ENCODE measurements around the gene SH2D2A.

GRCh38 chr1:156775799-156776198 is 40.8 kb downstream of the SH2D2A start:
- no peak for TF ChIP-seq PREB (CRISPR knock-in tag; IDR thresholded peaks at IDR 0.05; ENCODE audit: borderline replicate concordance)
- TF ChIP-seq TCF7 (CRISPR knock-in tag; IDR thresholded peaks at IDR 0.05; ENCODE audit: low read depth): no peak
- no peak for TF ChIP-seq ZNF121 (CRISPR knock-in tag; IDR thresholded peaks at IDR 0.05)
- no peak for TF ChIP-seq ZNF138 (CRISPR knock-in tag; conservative IDR thresholded peaks at IDR 0.05)
- TF ChIP-seq CTCF (IDR thresholded peaks at IDR 0.05): no peak
- no peak for TF ChIP-seq ZNF281 (CRISPR knock-in tag; IDR thresholded peaks at IDR 0.05)
- no peak for TF ChIP-seq IRF1 (CRISPR knock-in tag; IDR thresholded peaks at IDR 0.05)
- no peak for TF ChIP-seq FOXP1 (CRISPR knock-in tag; IDR thresholded peaks at IDR 0.05; ENCODE audit: borderline replicate concordance)
- TF ChIP-seq NFE2L1 (CRISPR knock-in tag; IDR thresholded peaks at IDR 0.05): no peak
- TF ChIP-seq NR2C2 (CRISPR knock-in tag; IDR thresholded peaks at IDR 0.05): no peak
- no peak for TF ChIP-seq USF1 (CRISPR knock-in tag; IDR thresholded peaks at IDR 0.05)
- TF ChIP-seq CREB1 (CRISPR knock-in tag; IDR thresholded peaks at IDR 0.05): no peak

All from WTC11 (cell line).